DMS53 (cell line): ENCODE measurements around the gene KMT2C.

Experiments
- DNase-seq: peaks from one replicate; lab custom pipeline; 2025; lab: John Stamatoyannopoulos, UW

The KMT2C gene

GRCh38 chr7:152202056-152202455 is 233.7 kb downstream of the KMT2C start:
- DNase-seq: no peak

DNA sequence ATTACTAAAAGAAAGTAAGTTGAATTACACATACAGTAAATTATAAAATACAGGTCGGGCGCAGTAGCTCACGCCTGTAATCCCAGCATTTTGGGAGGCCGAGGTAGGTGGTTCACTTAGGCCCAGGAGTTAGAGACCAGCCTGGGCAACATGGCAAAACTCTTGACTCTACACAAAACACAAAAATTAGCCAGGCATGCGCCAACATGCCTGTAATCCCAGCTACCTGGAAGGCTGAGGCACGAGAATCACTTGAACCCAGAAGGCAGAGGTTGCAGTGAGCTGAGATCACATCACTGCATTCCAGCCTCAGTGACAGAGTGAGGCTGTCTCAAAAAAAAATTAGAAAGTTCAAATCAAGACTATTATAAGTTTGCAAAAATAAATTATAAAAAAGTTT is 235.4 kb downstream of the KMT2C start:
- no peak for DNase-seq

DNA sequence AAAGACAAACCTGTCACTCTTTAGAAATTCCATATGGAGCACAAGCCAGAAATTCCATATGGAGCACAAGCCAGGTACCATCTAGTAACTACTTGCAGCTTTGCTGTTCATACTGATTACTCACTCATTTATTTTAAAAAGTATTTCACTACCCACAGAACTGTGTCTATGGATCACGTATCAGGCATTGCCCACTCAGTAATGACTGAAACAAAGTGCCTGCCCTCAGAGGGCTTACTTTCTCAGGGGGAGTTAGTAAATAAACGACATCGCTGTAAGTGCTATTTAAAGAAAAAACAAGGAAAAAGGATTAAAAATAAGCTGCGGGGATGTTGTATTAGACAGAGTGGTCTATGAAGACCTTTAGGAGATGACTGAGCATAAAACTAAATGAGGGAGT is 239.4 kb downstream of the KMT2C start:
- DNase-seq: no peak

DNA sequence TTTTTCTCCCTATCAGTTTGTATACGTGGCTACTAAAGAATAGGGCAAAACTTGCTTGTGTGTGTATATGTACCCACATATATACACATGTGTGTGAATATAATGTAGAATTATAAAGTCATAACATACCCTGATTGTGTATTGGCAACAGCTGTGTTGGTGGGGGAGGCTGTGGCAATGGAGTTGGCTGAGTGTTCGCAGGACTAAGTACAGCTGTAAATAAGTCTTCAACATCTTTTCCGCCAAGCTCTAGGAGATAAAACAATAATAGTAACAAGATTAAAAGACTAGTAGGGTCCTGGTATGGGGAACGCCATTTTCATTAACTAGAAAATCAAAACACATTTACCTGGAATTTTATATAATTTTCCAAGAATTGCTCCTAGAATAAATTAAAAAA is 241.9 kb downstream of the KMT2C start:
- no peak for DNase-seq

DNA sequence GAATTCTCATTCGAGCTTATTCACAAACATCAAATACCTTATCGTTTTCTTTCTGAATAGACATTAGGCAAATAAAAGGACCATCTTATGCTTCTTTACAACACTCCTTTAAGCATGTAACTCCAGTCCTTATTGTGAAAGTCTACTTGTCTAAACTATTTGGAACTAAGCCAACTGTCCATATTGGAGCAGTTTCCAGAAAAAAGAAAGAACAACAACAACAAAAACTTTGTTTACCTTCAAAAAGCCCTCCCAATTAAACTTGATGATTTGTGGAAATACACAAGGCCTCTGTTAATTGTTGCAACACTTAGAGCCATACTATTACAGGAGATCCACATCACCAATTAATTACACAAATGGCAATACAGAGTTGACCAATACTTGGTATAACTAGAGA is 246.7 kb downstream of the KMT2C start:
- DNase-seq: no peak

- DNase-seq: no peak
Measured at GRCh38 chr7:152185558-152185957, 250.2 kb downstream of the KMT2C start.

DNA sequence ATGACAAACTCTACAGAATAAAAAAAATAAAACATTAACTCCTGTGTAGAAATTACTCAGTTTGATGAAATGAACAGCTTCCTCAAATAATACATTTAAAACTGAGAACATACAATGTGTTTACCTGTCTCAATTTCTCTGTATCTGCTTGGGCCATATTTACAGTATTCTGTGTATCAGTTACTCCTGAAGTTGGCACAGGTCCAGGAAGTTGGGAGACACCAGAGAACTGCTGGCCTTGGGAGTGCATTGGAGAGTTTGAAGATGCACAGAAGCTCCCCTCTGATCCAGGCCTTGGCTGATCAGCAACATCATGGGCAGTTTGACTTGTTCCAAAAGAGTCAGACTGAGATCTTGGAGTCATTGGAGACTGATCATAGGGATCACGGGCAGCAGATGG is 255.2 kb downstream of the KMT2C start:
- DNase-seq: peak; percentile 23

- DNase-seq: no peak
Measured at GRCh38 chr7:152180048-152180447, 255.8 kb downstream of the KMT2C start.

DNA sequence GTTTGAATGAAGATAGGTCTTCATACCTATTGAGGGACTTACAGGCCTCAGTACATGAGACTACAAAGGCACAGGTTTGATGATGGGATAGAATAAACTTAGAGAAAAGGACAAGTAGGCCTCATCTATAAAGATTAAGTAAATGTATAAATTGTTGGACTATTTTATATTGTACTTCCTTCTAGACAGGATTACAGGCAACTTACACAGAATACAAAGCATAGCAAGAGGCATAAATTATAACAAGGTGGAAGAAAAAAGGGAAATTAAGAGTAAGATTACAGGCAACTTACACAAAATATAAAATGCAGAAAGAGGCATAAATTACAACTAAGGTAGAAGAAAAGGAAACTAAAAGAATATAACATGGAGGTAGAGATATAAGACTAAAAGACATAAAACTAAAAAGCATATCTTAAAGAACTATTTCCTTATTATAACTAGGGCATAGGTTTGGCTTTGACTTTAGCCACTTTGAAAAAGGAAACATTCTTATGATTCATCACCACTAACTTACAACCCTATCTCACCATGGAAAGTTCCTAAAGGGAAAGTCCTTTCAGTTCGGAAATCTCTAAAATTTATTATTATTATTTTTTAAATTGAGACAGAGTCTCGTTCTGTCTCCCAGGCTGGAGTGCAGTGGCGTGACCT is 257.3 kb downstream of the KMT2C start:
- no peak for DNase-seq

DNA sequence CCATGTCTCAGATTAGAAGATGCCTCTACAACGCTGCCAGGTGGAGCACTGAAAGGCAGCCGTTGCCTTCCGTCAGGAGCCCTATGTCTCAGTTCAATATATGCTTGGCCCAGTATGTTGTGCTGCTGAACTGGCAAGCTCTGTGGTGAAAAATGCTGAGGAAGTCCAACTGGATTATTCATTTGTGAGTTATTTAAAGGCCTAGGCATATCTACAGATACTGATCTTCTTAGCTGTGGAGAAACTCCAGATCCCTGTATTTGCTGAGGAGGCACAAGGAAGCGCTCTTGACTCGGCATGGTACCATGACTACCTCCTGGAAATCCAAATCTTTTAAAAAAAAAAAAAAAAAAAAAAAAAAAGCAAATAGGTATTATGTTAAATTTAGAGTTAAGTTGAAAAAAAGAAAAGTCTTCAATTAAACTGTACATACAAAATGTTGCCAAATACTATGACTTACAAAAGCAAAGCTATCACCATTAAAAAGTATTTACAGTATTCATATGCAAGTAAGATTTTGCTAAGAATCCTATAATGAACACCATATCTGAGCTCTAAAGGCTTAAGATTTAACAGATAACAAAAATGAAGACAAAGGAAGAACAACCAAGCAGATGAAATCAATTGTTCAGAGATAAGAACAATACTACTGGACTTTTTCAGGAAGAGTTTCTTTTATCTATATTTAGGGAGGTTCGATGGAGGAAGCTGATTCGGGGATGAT is 258.0 kb downstream of the KMT2C start:
- no peak for DNase-seq

- no peak for DNase-seq
Measured at GRCh38 chr7:152176797-152177196, 259.0 kb downstream of the KMT2C start.

- no peak for DNase-seq
Measured at GRCh38 chr7:152173372-152174070, 262.3 kb downstream of the KMT2C start.

- no peak for DNase-seq
Measured at GRCh38 chr7:152162287-152162686, 273.5 kb downstream of the KMT2C start.

DNA sequence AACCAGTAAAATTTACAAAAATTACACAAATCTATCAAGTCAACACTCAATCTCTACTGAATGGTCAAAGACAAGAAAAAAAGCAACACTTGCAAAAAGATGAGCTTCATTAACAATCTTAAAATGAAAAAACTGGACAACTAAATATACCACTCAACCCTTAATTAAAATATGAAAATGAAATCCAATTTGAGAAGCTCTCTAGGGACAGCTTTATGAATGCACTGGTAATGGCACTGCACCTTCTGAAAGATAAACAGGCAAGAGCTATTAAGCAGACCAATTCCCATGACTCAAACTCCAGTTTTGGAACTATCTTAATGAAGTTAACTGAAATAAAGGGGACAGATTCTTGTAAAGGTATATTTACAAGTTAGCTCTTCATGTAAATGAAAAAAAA is 274.6 kb downstream of the KMT2C start:
- DNase-seq: no peak

DNA sequence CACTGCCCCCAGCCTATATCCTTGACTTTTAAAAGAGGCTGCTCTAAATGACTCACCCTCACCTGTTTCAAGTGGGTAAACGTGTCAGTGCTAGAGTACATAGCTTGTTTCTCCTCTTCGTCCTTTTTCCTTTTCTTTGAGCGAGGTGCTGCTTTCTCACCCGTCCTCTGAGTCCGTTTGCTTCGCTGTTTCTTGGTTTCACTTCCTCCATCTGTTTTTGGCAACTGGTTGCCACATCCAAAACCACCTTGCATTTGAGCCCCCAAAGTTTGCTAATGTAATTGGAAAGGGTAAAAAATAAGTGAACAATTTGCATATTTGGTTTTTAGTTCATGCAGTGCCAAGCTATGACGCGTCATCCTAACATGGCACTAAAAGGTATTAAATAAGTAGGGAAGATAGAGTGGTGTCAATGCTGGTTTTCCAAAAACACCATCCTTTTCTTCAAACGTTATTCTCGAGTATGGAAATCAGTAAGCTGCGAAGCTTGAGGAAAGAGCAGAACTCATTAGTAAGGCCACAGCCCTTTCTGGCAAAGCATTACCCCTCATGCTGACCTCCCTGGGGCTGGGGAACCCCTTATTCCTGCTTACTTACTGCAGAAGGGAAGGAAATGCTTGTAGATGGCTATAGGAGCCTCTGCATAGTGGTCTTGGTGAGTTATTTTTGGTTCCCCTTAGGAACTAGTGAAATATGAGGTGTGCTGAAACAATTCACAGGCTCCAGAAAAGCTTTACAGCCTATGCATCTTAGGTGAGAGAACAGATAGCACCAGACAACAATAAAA is 276.8 kb downstream of the KMT2C start:
- peak; percentile 84 for DNase-seq

DNA sequence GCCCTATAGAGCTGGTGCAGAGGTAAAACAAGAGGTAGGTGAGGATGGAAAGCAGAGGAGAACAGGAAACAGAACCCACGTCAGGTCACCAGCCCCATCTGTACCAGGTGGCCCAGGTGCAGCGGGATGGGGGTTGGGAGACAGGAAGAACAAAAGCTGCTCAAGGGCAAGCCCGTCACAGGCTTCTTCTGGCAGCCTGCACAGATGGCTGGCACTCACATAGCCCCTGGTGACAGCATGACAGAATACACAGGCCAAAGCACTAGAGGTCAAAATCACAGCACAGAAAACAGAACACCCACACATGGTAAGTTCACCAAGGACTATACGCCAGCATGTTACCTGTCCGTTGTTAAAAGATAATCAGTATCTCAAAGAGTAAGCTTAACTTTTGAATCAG is 283.5 kb downstream of the KMT2C start:
- no peak for DNase-seq

DNA sequence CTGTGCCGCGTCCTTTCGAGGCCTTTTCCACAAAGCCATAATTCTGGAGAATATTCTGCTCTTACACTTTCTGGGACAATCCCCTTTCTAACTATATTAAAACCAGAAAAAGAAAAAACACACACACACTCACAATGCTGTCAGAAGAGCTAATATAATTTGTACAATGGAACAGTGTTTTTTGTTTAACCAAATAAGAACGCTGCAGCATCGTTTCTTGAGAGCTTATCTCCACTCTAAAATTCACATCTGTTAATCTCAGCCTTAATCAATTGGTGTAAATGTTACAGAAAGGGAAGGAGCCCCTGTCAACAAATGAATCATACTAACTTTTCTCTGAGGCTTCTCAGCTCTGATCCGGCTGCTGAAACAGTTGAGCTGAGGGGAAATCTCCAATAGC is 286.4 kb downstream of the KMT2C start:
- no peak for DNase-seq

DNA sequence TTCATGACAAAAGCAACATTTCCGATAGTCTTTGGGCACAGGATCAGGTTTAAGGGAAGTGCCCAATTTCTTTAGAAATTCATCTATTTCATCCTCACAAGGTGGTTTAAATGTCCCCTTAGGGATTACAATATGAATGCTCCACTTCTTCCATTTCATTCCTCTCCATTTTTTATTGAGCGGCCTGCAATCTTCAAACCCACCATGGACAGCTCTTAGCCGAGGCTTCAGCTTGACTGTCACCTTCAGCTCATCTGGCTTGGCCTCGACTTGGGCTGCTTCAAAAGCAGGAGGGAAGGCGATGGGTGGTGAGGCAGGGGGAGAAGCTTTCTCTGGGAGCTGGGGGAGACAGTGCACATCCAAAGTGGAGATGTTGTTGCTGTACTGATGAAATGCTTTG is 287.1 kb downstream of the KMT2C start:
- DNase-seq: no peak

DNA sequence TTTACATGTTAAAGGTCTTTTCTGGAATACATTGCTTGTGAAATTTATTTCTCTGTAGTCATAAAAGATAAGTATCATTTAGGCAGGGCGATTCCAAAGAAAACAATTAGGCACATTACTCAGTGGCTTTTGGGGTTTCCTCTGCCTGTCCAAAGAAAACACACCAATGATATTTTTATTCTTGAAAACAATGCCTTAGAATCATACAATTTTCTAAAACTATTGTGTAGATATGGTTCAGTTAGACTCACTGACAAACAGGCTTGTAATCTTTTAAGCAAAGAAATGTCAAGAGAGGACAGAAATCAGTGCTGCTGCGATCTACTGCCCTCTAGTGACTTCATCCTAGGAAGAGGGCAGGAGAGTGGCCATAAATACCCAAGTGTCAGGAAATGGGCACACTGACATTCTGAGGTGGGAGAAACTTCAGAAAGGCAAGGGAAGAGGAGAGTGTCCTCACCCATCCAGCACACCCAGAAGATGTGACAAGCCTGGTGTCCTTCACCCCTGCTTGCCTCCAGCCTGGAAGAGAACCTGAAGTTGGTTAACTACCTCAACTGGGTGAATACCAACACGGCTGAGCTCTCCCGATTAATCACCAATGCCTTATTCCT is 289.8 kb downstream of the KMT2C start:
- peak; percentile 68 for DNase-seq

DNA sequence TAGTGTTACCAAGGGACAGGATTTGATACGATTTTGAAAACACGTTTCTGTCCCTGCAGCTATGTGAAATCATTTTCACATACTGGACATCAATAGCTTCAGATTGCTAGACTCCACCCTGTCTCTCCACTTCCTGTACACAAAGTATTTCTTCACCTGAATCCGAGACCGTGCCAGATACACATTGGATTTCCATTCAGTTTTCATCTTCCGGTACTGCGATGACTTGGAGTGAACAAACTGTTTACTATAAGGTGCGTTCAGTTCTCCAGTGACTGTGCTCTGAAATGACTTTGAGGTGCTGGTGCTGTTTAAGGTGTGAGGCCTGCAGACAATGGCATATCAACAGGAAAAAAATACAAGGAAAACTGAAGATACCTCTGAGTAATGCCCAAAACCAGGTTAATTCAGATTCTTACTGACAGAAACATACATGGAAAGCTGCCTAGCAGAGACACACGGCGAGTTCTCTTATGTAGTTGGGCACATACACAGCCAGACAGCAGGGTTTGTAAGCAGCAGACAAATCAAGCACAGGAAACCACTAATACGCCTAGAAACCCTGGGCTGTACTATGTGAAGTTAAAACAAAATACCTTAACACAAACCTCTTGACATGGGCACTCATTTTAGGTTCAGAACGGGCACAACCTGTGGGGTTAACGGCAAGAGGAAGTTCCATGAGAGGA is 291.1 kb downstream of the KMT2C start:
- DNase-seq: no peak

- DNase-seq: no peak
Measured at GRCh38 chr7:152142976-152143595, 292.7 kb downstream of the KMT2C start.
